Prostate gland (tissue), 2 donors: ENCODE results near the gene RPS15.

Experiments
- POLR2A ChIP-seq: fragments of 450-650 bp; IDR thresholded peaks from one replicate; pipeline ENCODE4 v1.6.1; 2016; ENCODE audit warnings: antibody characterized with exemption, mild to moderate bottlenecking
- TF ChIP-seq, protein P1 (sequence below), 4 experiments: fragments of 200-600 bp in 2 of 4; fragments of 450-650 bp in 2 of 4; sonication (generic) in 2 of 4; IDR thresholded peaks; 1 replicate in 3 of 4; 2 replicates in 1 of 4; pipeline ENCODE4 v1.5.1; 2016 to 2019; ENCODE audit warnings: antibody characterized with exemption in 4 of 4, mild to moderate bottlenecking in 2 of 4, moderate library complexity in 2 of 4

DNA sequence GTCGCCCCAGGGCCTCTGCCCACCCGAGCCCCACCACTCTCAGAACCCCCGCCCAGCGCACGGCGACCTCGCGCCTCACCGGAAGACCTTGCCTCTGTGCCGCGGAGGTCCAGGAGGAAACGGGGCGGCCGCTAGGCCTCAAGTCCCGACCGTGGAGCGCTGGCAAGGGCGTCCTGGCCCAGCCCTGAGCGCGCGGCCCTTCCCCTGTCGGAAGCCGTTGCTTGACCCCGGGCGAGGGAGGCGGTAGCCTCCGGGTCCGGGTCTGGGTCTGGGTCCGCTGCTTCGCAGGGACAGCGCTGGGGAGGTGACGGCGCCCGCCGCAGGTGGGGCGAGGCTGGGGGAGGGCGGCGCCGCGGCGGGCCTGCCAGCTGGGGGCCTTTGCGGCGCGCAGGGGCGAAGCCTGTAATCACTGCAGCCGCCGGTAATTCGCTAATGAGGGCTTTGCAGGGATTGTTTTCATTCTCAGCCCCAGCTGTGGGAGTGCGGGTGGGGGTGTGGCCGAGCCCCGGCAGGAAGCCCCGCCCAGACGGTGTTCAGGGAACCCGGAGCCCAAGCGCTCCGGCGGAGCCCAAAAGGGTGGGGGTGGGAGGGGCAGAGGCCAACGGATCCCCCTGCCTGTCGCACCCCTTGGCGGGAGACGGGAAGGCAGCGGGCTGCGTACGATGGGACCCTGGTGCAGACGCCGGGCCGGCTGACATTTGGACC lies 32.3 kb downstream of the RPS15 start:
- TF ChIP-seq, protein P1, sequence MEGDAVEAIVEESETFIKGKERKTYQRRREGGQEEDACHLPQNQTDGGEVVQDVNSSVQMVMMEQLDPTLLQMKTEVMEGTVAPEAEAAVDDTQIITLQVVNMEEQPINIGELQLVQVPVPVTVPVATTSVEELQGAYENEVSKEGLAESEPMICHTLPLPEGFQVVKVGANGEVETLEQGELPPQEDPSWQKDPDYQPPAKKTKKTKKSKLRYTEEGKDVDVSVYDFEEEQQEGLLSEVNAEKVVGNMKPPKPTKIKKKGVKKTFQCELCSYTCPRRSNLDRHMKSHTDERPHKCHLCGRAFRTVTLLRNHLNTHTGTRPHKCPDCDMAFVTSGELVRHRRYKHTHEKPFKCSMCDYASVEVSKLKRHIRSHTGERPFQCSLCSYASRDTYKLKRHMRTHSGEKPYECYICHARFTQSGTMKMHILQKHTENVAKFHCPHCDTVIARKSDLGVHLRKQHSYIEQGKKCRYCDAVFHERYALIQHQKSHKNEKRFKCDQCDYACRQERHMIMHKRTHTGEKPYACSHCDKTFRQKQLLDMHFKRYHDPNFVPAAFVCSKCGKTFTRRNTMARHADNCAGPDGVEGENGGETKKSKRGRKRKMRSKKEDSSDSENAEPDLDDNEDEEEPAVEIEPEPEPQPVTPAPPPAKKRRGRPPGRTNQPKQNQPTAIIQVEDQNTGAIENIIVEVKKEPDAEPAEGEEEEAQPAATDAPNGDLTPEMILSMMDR (IDR thresholded peaks at IDR 0.05): no peak
- no peak for TF ChIP-seq POLR2A
